ENCODE results near the gene CDC42BPB. TPM values are rescaled to one million over a fixed set of nuclear protein-coding genes. Genes with fewer than 3 reads are reported as not detected.

Gene CDC42BPB
- total and polyA plus RNA-seq, 2 of the 13 experiments (the other 11 are each of a cell fraction or from before 2014, with no cell fraction given), result 19.7 to 32.3 TPM

- TF ChIP-seq TBL1XR1 (IDR thresholded peaks at IDR 0.05; ENCODE audit: borderline replicate concordance, low read length, partially characterized antibody) (no peak), ZBTB25 (CRISPR knock-in tag; IDR thresholded peaks at IDR 0.05) (no peak), SNRNP70 (IDR thresholded peaks at IDR 0.05; ENCODE audit: low read depth, low read length) (no peak), ZMAT3 (CRISPR knock-in tag; conservative IDR thresholded peaks at IDR 0.05) (0 out of 2 replicates have a peak, but pooled peaks have one; percentile 8), BATF2 (CRISPR knock-in tag; IDR thresholded peaks at IDR 0.05) (0 out of 2 replicates have a peak, but pooled peaks have one; percentile 0), ZNF337 (CRISPR knock-in tag; IDR thresholded peaks at IDR 0.05; ENCODE audit: borderline replicate concordance, low read depth) (no peak), MAFF (IDR thresholded peaks at IDR 0.05; ENCODE audit: low read depth, low read length) (no peak), ZNF235 (CRISPR knock-in tag; IDR thresholded peaks at IDR 0.05; ENCODE audit: borderline replicate concordance) (no peak), ZNF552 (CRISPR knock-in tag; IDR thresholded peaks at IDR 0.05; ENCODE audit: borderline replicate concordance) (no peak), ZBTB7A (CRISPR knock-in tag; IDR thresholded peaks at IDR 0.05) (no peak), JDP2 (CRISPR knock-in tag; IDR thresholded peaks at IDR 0.05; ENCODE audit: borderline replicate concordance) (no peak), ARID2 (CRISPR knock-in tag; IDR thresholded peaks at IDR 0.05; ENCODE audit: borderline replicate concordance) (0 out of 2 replicates have a peak, but pooled peaks have one; percentile 31), ELF1 (CRISPR knock-in tag; IDR thresholded peaks at IDR 0.05) (no peak), ZNF296 (CRISPR knock-in tag; conservative IDR thresholded peaks at IDR 0.05) (0 out of 2 replicates have a peak, but pooled peaks have one; percentile 60), HOXD1 (CRISPR knock-in tag; IDR thresholded peaks at IDR 0.05) (no peak), ZNF160 (CRISPR knock-in tag; IDR thresholded peaks at IDR 0.05) (no peak), ZNF530 (CRISPR knock-in tag; IDR thresholded peaks at IDR 0.05; ENCODE audit: low read depth) (0 out of 2 replicates have a peak, but pooled peaks have one; percentile 3), ZC3H13 (CRISPR knock-in tag; IDR thresholded peaks at IDR 0.05) (0 out of 2 replicates have a peak, but pooled peaks have one; percentile 3), ZNF431 (CRISPR knock-in tag; IDR thresholded peaks at IDR 0.05; ENCODE audit: borderline replicate concordance, low read depth) (peak; percentile 50; the same call in 1 of the 2 replicates), IRX3 (CRISPR knock-in tag; IDR thresholded peaks at IDR 0.05; ENCODE audit: borderline replicate concordance, low read depth) (peak; percentile 35; the same call in 1 of the 2 replicates), ZNF292 (CRISPR knock-in tag; IDR thresholded peaks at IDR 0.05; ENCODE audit: borderline replicate concordance, low read depth) (no peak), TERF1 (CRISPR knock-in tag; IDR thresholded peaks at IDR 0.05) (no peak), NRL (CRISPR knock-in tag; IDR thresholded peaks at IDR 0.05; ENCODE audit: borderline replicate concordance) (no peak), TOPORS (CRISPR knock-in tag; IDR thresholded peaks at IDR 0.05) (peak; percentile 89), MLLT10 (CRISPR knock-in tag; IDR thresholded peaks at IDR 0.05) (no peak)
Observed at GRCh38 chr14:103099733-103100280, 42.5 kb upstream of the CDC42BPB start (continued).
